Stimulated activated naive B cell treated with anti-CD40 and anti-IgM and Interleukin-4, amounts not matched to agents 10 μg/mL and 1 μg/mL and 100 μg/mL, for 72 hours (primary cell): ENCODE data around the gene DCLK1.
A peak's percentile ranks its signal among the peaks of the same experiment; 100 is the strongest.

Experiments
- ATAC-seq, 2 donors: fragments of 150-1000 bp; cut with Tn5 transposase; replicated peaks; 2 replicates each; pipeline ENCODE4 v1.10.0; 2021; ENCODE audit warnings: moderate library complexity in 1 of 2
- DNase-seq: peaks from one replicate; pipeline ENCODE4 v3.0.0; 2021
- H3K27ac Mint-ChIP-seq: one replicate; pipeline ENCODE4 v1.8.0; 2022; ENCODE audit warnings: mild to moderate bottlenecking, mixed read lengths
- H3K27me3 Mint-ChIP-seq, 2 donors: one replicate each; pipeline ENCODE4 v1.8.0; 2022; ENCODE audit warnings: mixed read lengths in 2 of 2
- H3K36me3 Mint-ChIP-seq, 2 donors: one replicate each; pipeline ENCODE4 v1.8.0; 2022; ENCODE audit warnings: mixed read lengths in 2 of 2, mild to moderate bottlenecking in 1 of 2
- H3K4me1 Mint-ChIP-seq, 2 donors: one replicate each; pipeline ENCODE4 v1.8.0; 2022; ENCODE audit warnings: mixed read lengths in 2 of 2, mild to moderate bottlenecking in 1 of 2
- H3K4me3 Mint-ChIP-seq, 2 donors: one replicate each; pipeline ENCODE4 v1.8.0; 2022; ENCODE audit warnings: mild to moderate bottlenecking in 2 of 2, mixed read lengths in 2 of 2, moderate library complexity in 1 of 2
- H3K9me3 Mint-ChIP-seq, 2 donors: one replicate each; pipeline ENCODE4 v1.8.0; 2022; ENCODE audit warnings: mixed read lengths in 2 of 2, mild to moderate bottlenecking in 1 of 2

DCLK1 gene

DNA sequence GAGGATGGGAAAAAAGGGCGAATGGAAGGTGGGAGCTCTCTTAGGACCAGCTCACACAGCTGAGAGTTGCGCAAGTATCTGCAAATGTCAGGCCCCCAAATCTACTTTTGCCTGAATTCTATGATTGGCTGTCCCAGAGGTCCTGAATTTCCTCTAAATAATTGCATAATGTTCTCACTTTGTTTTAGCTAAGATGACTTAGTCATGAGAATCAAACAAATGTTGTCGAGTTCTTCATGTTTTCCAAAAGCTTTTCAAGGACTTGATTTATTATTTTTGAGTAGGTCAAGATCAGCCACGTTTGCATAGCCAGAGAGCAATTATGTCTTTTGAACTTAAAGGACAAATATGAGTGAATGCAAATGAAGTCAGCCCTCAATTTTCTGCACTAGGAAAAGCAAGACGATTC is 408.1 kb downstream of the DCLK1 start:
- DNase-seq: no peak
- H3K27ac Mint-ChIP-seq: no peak overlapping the region

DNA sequence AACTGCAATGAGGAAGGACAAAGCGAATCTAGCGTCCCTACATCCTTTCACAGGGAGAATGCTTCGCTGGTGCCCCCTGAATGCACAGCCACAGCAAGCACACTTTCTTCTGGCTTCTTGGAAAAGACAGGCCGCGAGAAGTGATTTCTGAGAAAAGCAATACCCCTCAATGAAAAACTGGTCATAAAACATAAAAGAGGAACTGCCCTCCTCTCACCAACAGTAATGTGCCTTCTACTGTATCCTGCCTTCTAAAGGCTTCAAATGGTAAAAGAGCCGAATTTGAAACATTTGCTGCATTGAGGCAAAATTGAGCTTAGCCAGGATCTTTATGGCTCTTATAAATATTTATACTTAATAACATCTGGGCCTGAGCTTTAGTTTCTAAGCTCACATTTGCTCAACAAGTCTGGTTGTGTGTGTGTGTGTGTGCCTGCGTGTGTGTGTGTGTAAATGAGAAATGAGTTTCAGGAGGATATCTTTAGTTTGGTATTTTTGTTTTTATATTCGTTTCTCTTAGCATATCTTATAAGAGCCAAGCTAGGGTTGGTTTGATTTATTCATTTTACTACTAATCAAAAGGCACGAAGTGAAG is 408.6 kb downstream of the DCLK1 start:
- no peak for ATAC-seq
- no peaks in the 10 kb centered on the region for H3K36me3 Mint-ChIP-seq
- no peak for DNase-seq
- peaks cover 15 to 29% of the 10 kb centered on the region in 2 donors for H3K27me3 Mint-ChIP-seq
- H3K27ac Mint-ChIP-seq: no peak overlapping the region
- no peak overlapping the region for H3K4me3 Mint-ChIP-seq
- H3K4me1 Mint-ChIP-seq: peaks cover 5 to 9% of the 10 kb centered on the region in 2 donors
- H3K9me3 Mint-ChIP-seq: no peaks in the 10 kb centered on the region

More for the DNA sequence above, 408.1 kb downstream of the DCLK1 start:
- Mint-ChIP-seq H3K9me3 (no peaks in the 10 kb centered on the region), H3K36me3 (no peaks in the 10 kb centered on the region), H3K27me3 (peaks cover 15 to 29% of the 10 kb centered on the region in 2 donors), H3K4me3 (no peak overlapping the region), H3K4me1 (peaks cover 5 to 9% of the 10 kb centered on the region in 2 donors)
- no peak for ATAC-seq

DNA sequence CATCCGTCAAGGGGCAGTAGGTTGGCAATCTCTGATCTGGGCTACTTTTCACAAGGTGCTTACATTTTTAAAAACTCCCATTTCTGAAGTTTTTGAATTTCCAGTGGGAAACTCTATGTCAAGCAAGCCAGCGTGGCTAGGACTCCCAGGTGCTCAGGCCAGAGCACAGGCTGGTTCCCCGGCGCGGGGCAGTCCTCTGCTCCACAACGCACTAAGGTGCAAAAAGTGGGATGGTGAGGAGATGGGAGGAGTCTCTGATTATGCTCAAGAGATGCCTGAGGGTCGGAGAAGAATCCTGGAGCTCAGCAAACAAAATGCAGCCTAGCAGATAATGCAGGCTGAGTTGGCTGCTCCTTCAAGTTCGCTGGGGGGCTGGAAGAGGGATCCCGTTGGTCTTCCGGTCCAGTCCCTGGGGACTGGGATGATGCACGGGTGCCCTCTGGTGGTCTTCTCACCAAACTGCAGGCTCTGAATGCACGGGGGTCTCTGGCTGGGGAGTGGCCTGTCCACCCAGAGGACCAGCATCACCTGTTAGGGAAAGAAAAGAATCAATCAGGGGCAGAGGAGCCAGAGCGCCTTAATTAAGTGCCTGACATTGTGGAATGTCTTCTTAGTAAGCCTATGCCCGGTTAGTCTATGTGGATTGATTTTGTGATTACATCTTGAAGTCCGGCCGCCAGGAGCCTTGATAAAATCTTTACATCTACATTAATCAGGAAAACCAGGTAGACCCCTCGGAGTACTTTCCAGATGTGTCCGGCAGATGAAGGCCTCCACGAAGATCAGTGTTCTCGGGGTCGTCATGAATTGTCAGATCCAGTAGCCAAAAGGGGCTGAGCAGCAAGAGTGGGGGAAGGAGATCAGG is 410.3 kb downstream of the DCLK1 start:
- Mint-ChIP-seq H3K4me3 (no peak overlapping the region), H3K27ac (no peak overlapping the region), H3K27me3 (peaks cover 15 to 29% of the 10 kb centered on the region in 2 donors), H3K9me3 (no peaks in the 10 kb centered on the region), H3K36me3 (no peaks in the 10 kb centered on the region), H3K4me1 (peaks cover 5 to 9% of the 10 kb centered on the region in 2 donors)
- DNase-seq (peak; percentile 23), ATAC-seq (peak in 1 of 2 donors; percentile 41)

DNA sequence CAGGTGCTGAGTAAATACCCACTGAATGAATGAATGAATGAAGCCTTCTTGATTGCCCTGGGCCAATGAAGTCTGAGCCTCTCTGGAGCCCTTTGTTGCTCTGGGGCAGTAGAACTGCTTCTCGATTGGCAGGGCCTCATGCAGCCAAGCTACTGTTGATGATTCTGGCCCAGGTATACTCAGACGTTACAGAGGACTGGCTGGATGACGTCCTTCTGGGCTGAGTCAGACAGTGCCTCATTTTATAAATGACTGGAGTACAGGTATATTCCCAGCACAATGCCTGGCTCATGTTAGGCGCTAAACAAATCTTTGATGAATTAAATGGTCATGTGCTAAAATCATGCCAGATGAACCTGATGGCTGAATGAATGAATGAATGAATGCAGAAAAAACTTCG is 410.9 kb downstream of the DCLK1 start:
- H3K4me1 Mint-ChIP-seq: peaks cover 5 to 9% of the 10 kb centered on the region in 2 donors
- no peaks in the 10 kb centered on the region for H3K9me3 Mint-ChIP-seq
- no peaks in the 10 kb centered on the region for H3K36me3 Mint-ChIP-seq
- ATAC-seq (no peak), DNase-seq (no peak)
- H3K27me3 Mint-ChIP-seq: peaks cover 15 to 29% of the 10 kb centered on the region in 2 donors
- no peak overlapping the region for H3K27ac Mint-ChIP-seq
- H3K4me3 Mint-ChIP-seq: no peak overlapping the region
